GM12878 (cell line): ENCODE measurements around the gene TBX10. TPM values are rescaled to one million over a fixed set of nuclear protein-coding genes. Genes with fewer than 3 reads are reported as not detected.
A peak's percentile ranks its signal among the peaks of the same experiment; 100 is the strongest.

Source experiments
- ATAC-seq: fragments of 200-7000 bp; cut with Tn5 transposase; 3 replicates; pipeline ENCODE4 v1.9.1; 2020; ENCODE audit warnings: mild to moderate bottlenecking, moderate library complexity
- BruUV-seq: library from RNA; stranded (reverse); fragments of 400-500 nt; replicated peaks from 2 replicates; lab custom pipeline; 2021; lab: Mats Ljungman, UMichigan
- CTCF ChIA-PET: fragments of 300-600 bp; sonication (Branson Sonifier 250); formaldehyde crosslinking; extraction: SDS; loops from one replicate; lab custom pipeline; 2021; ENCODE audit warnings: inconsistent platforms; lab: Yijun Ruan, JAX
- POLR2A ChIA-PET: fragments of 350-600 bp; formaldehyde crosslinking; extraction: SDS; loops from one replicate; lab custom pipeline; 2021; ENCODE audit warnings: inconsistent platforms; lab: Charles Lee
- RAD21 ChIA-PET: fragments of 300-600 bp; sonication (Branson Sonifier 250); formaldehyde crosslinking; loops from one replicate; lab custom pipeline; 2023; ENCODE audit warnings: antibody characterized with exemption; ENCODE audit not compliant: unreplicated experiment; lab: Charles Lee
- SMC1A ChIA-PET: fragments of 300-600 bp; sonication (Branson Sonifier 250); formaldehyde crosslinking; loops from one replicate; lab custom pipeline; 2023; ENCODE audit not compliant: unreplicated experiment, uncharacterized antibody; lab: Charles Lee
- DNase-seq: peaks from one replicate; pipeline ENCODE4 v3.0.0-alpha.2; 2011; ENCODE audit warnings: low read depth, low spot score
- FAIRE-seq: peaks from 3 replicates; lab custom pipeline; 2011; peaks lifted over from hg19 to GRCh38; lab: Jason Lieb, UNC
- H2AFZ ChIP-seq: 2 replicates; pipeline ENCODE4 v1.6.0; 2011; ENCODE audit warnings: low read depth, low read length, control low read depth; ENCODE audit not compliant: control insufficient read depth
- H3K27ac ChIP-seq: 2 replicates; pipeline ENCODE4 v1.5.1; 2011; ENCODE audit warnings: control low read depth; ENCODE audit not compliant: control insufficient read depth, insufficient read depth
- H3K27me3 ChIP-seq, 2 experiments: replicated peaks in 1 of 2; 2 replicates each; pipeline versions ENCODE4 v1.6.0 to v1.6.1; 2011; ENCODE audit warnings: low read length in 1 of 2; ENCODE audit not compliant: control insufficient read depth in 2 of 2, insufficient read depth in 2 of 2
- H3K36me3 ChIP-seq, 2 experiments: 2 replicates each; pipeline ENCODE4 v1.5.1; 2011; ENCODE audit warnings: low read length in 1 of 2; ENCODE audit not compliant: control insufficient read depth in 2 of 2, insufficient read depth in 2 of 2
- H3K4me1 ChIP-seq: 2 replicates; pipeline ENCODE4 v1.6.1; 2011; ENCODE audit warnings: mild to moderate bottlenecking, low read length, moderate library complexity, mixed read lengths; ENCODE audit not compliant: control insufficient read depth, insufficient read depth
- H3K4me2 ChIP-seq: 2 replicates; pipeline ENCODE4 v1.6.0; 2011; ENCODE audit warnings: control low read depth; ENCODE audit not compliant: control insufficient read depth, insufficient read depth
- H3K4me3 ChIP-seq: fragments of 200-600 bp; sonication (generic); 2 replicates; pipeline ENCODE4 v1.5.1; 2016
- H3K79me2 ChIP-seq: 2 replicates; pipeline ENCODE4 v1.6.0; 2011; ENCODE audit warnings: low read length; ENCODE audit not compliant: control insufficient read depth, insufficient read depth
- H3K9ac ChIP-seq: 2 replicates; pipeline ENCODE4 v1.8.0; 2011; ENCODE audit warnings: low read length, control low read depth, mixed read lengths; ENCODE audit not compliant: control insufficient read depth, insufficient read depth
- H3K9me3 ChIP-seq: replicated peaks from 3 replicates; pipeline ENCODE4 v1.5.1; 2011; ENCODE audit warnings: mild to moderate bottlenecking, low read length; ENCODE audit not compliant: control insufficient read depth, insufficient read depth
- H4K20me1 ChIP-seq: 2 replicates; pipeline ENCODE4 v1.6.0; 2011; ENCODE audit not compliant: control insufficient read depth, insufficient read depth
- BACH1 ChIP-seq: fragments of 450-650 bp; IDR thresholded peaks from 2 replicates; pipeline ENCODE4 v1.6.1; 2017; ENCODE audit warnings: mild to moderate bottlenecking, borderline replicate concordance
- CBX5 ChIP-seq: sonication (generic); IDR thresholded peaks from 2 replicates; pipeline ENCODE4 v1.6.1; 2016; ENCODE audit warnings: low read depth, moderate library complexity, mild to moderate bottlenecking, inconsistent platforms
- CHD2 ChIP-seq: IDR thresholded peaks from 2 replicates; pipeline ENCODE4 v1.6.1; 2011; ENCODE audit warnings: low read depth, low read length, improper control_type of control experiment, borderline replicate concordance
- CREB1 ChIP-seq: IDR thresholded peaks from 2 replicates; pipeline ENCODE4 v1.6.1; 2012; ENCODE audit warnings: low read depth, mild to moderate bottlenecking, inconsistent platforms
- EED ChIP-seq: sonication (generic); IDR thresholded peaks from 2 replicates; pipeline ENCODE4 v1.6.1; 2016; ENCODE audit warnings: antibody characterized with exemption, low read depth
- ETV6 ChIP-seq, 2 experiments: fragments of 450-650 bp in 1 of 2; IDR thresholded peaks in 1 of 2; conservative IDR thresholded peaks in 1 of 2; 2 replicates each; pipeline ENCODE4 v1.6.1; 2014; ENCODE audit warnings: antibody characterized with exemption in 1 of 2, borderline replicate concordance in 1 of 2, low read depth in 1 of 2, mild to moderate bottlenecking in 1 of 2, moderate library complexity in 1 of 2
- FOXM1 ChIP-seq: IDR thresholded peaks from 2 replicates; pipeline ENCODE4 v1.6.1; 2012; ENCODE audit warnings: low read depth, mild to moderate bottlenecking, inconsistent platforms, low read length, moderate library complexity
- IKZF2 ChIP-seq, 2 experiments: fragments of 450-650 bp; IDR thresholded peaks; 2 replicates each; pipeline ENCODE4 v1.6.1; 2017; ENCODE audit warnings: mild to moderate bottlenecking in 2 of 2, moderate library complexity in 2 of 2
- MEF2A ChIP-seq: IDR thresholded peaks from 2 replicates; pipeline ENCODE4 v1.6.1; 2011; ENCODE audit warnings: low read depth, mild to moderate bottlenecking, low read length, moderate library complexity; ENCODE audit not compliant: insufficient read depth
- MEF2B ChIP-seq: fragments of 450-650 bp; IDR thresholded peaks from 2 replicates; pipeline ENCODE4 v1.6.1; 2018; ENCODE audit warnings: mild to moderate bottlenecking, moderate library complexity; ENCODE audit not compliant: partially characterized antibody, poor library complexity, severe bottlenecking
- MTA2 ChIP-seq: fragments of 450-650 bp; IDR thresholded peaks from 2 replicates; pipeline ENCODE4 v1.6.1; 2016; ENCODE audit warnings: low read depth, mild to moderate bottlenecking, moderate library complexity
- MYB ChIP-seq: fragments of 150-350 bp; IDR thresholded peaks from 2 replicates; pipeline ENCODE4 v1.6.1; 2014; ENCODE audit warnings: mild to moderate bottlenecking, low read depth, low read length, borderline replicate concordance
- NRF1 ChIP-seq: conservative IDR thresholded peaks from 2 replicates; pipeline ENCODE4 v1.6.1; 2011; ENCODE audit warnings: mild to moderate bottlenecking, low read depth, low read length, improper control_type of control experiment
- POLR2AphosphoS2 ChIP-seq: IDR thresholded peaks from 2 replicates; pipeline ENCODE4 v1.6.1; 2011; ENCODE audit warnings: low read depth, mild to moderate bottlenecking, low read length, improper control_type of control experiment, moderate library complexity
- RB1 ChIP-seq: fragments of 450-650 bp; formaldehyde crosslinking; IDR thresholded peaks from 2 replicates; pipeline ENCODE4 v1.6.1; 2017; ENCODE audit warnings: mild to moderate bottlenecking, borderline replicate concordance
- RUNX3 ChIP-seq: IDR thresholded peaks from 2 replicates; pipeline ENCODE4 v1.6.1; 2012; ENCODE audit warnings: low read length, inconsistent platforms
- SMC3 ChIP-seq: IDR thresholded peaks from 2 replicates; pipeline ENCODE4 v1.6.1; 2011; ENCODE audit warnings: low read length, improper control_type of control experiment, borderline replicate concordance
- SREBF1 ChIP-seq: IDR thresholded peaks from 2 replicates; pipeline ENCODE4 v1.6.1; 2012; ENCODE audit warnings: mild to moderate bottlenecking, low read length
- SREBF2 ChIP-seq: IDR thresholded peaks from 2 replicates; pipeline ENCODE4 v1.6.1; 2012; ENCODE audit warnings: mild to moderate bottlenecking, low read length
- TCF12 ChIP-seq: IDR thresholded peaks from 2 replicates; pipeline ENCODE4 v1.6.1; 2011; ENCODE audit warnings: low read depth, mild to moderate bottlenecking, low read length
- TCF3 ChIP-seq: IDR thresholded peaks from 2 replicates; pipeline ENCODE4 v1.6.1; 2012; ENCODE audit warnings: low read depth, mild to moderate bottlenecking, low read length, borderline replicate concordance; ENCODE audit not compliant: insufficient read depth
- WGBS: methylation state at CpG from one replicate; pipeline ENCODE4 v1.1.6; 2016; ENCODE audit warnings: low lambda C conversion rate; ENCODE audit not compliant: insufficient replicate concordance, insufficient coverage; ENCODE audit errors: missing lambda C conversion rate; 5-methylcytosine and 5-hydroxymethylcytosine counted together
- in situ Hi-C: fragments of 300-500 bp; cut with MboI; formaldehyde crosslinking; loops from 9 replicates; pipeline ENCODE4 v1.14.3; 2018; ENCODE audit warnings: mixed read lengths
- intact Hi-C: fragments of 100-400 bp; cut with micrococcal nuclease; formaldehyde crosslinking; loops from one replicate; pipeline ENCODE4 v1.14.2; 2022; ENCODE audit not compliant: unreplicated experiment
- polyA plus RNA-seq, 11 experiments: library from polyadenylated mRNA; depleted of rRNA in 4 of 11; unstranded in 6 of 11; stranded (reverse) in 5 of 11; fragments of >200 nt; fragmentation: Nextera tagmentation in 4 of 11; fragmentation: Illumina TruSeq in 1 of 11; extraction: Ambion mirVana in 4 of 11; extraction: Trizol in 1 of 11; gene quantifications; 1 replicate in 1 of 11; 2 replicates in 10 of 11; pipeline versions ENCODE4 v1.2.1 to v1.2.3, GENCODE V29; 2011 to 2016; ENCODE audit warnings: inconsistent platforms in 2 of 11, missing spikeins in 2 of 11, low read depth in 1 of 11
- total RNA-seq, 4 experiments: library from RNA; depleted of rRNA in 3 of 4; stranded (reverse); fragments of >200 nt in 3 of 4; fragmentation: Illumina TruSeq in 1 of 4; extraction: Trizol in 1 of 4; gene quantifications; 2 replicates each; pipeline versions ENCODE4 v1.2.1 to v1.2.3, GENCODE V29; 2013 to 2021
- TF ChIP-seq, protein P1 (sequence below): IDR thresholded peaks from 2 replicates; pipeline ENCODE4 v1.6.1; 2012; ENCODE audit warnings: low read depth, low read length, improper control_type of control experiment

TBX10 gene
- total and polyA plus RNA-seq, 10 of the 15 experiments (the other 5 are each of a cell fraction or from before 2014, with no cell fraction given): 0.10 to 0.44 (median 0.20) TPM; not detected in 4

DNA sequence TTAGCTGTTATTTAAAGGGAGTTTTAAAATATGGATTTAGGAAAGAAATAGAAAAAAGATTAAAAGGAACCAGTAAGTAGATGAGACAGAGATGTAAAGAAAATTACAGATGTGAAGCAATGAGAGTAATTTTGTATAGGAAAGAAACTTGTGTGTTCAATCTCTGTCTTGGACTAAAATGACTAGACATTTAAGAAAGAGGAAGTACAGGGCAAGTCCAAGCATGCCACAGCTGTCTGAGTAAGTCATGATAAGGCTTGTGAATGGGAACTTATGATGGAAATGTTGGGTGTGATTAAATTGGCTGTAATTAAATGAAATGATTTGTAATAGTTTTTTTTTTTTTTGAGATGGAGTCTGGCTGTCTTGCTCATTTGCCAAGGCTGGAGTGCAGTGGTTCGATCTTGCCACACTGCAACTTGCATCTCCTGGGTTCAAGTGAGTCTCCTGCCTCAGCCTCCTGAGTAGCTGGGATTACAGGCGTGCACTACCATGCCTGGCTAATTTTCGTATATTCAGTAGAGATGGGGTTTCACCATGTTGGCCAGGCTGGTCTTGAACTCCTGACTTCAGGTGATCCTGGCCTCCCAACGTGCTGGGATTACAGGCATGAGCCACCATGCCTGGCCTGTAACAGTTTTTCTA lies 16.8 kb upstream of the TBX10 start (continued):
- TF ChIP-seq FOXM1 (peak; percentile 64; the same call in 1 of the 2 replicates), CREB1 (no peak), BACH1 (no peak), MTA2 (peak; percentile 51; the same call in 1 of the 2 replicates), TCF12 (peak; percentile 40; the same call in 1 of the 2 replicates), RB1 (no peak), IKZF2 (IDR thresholded peaks at IDR 0.05) (peak; percentile 58 to 63; a peak in 3 of 4 replicates), CBX5 (peak; percentile 95), MEF2B (peak; percentile 12), MEF2A (peak; percentile 36; the same call in 1 of the 2 replicates), RUNX3 (peak; percentile 42; the same call in 1 of the 2 replicates), MYB (no peak)
- TF ChIP-seq, protein P1, sequence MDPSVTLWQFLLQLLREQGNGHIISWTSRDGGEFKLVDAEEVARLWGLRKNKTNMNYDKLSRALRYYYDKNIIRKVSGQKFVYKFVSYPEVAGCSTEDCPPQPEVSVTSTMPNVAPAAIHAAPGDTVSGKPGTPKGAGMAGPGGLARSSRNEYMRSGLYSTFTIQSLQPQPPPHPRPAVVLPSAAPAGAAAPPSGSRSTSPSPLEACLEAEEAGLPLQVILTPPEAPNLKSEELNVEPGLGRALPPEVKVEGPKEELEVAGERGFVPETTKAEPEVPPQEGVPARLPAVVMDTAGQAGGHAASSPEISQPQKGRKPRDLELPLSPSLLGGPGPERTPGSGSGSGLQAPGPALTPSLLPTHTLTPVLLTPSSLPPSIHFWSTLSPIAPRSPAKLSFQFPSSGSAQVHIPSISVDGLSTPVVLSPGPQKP: no peak

DNA sequence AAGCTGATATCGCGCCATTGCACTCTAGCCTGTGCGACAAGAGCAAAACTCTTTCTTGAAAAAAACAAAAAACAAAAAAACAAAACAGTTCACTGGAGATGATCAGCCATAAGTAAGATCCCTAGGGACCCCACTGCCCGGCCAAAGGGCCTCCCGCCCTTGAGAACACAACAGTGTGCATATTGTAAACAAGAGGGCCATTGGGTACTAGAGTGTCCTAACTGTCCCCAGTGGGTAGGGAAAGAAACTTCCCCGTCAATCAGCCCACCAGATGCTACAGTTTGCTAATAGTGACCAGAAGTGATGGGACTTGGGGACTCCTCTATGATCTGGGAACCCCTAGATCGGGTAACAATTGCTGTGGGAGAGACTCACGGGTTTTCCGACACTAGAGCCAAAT lies 14.7 kb upstream of the TBX10 start:
- Histone ChIP-seq H3K4me1 (peaks cover 42% of the 10 kb centered on the region), H4K20me1 (no peaks in the 10 kb centered on the region), H3K27me3 (no peaks in the 10 kb centered on the region), H2AFZ (no peak overlapping the region), H3K9ac (no peak overlapping the region), H3K4me2 (no peak overlapping the region), H3K36me3 (no peaks in the 10 kb centered on the region), H3K9me3 (peaks cover 8% of the 10 kb centered on the region), H3K79me2 (no peaks in the 10 kb centered on the region), H3K4me3 (no peak overlapping the region), H3K27ac (no peak overlapping the region)
- intact Hi-C loops: no loop called here
- no TSS peak for BruUV-seq
- RAD21 ChIA-PET: no interaction called here
- ATAC-seq (no peak), FAIRE-seq (no peak), DNase-seq (no peak)
- 71% methylated on average over 9 of the region's 9 CpGs for WGBS
- SMC1A ChIA-PET: interaction anchor here (6.3 kb wide), 1 partner anchor 25 kb away, joined by 52 read pairs; the partner anchor contains the start of gene NUDT8
- in situ Hi-C loops: no loop called here
- POLR2A ChIA-PET: interaction anchor here (0.8 kb wide), 1 partner anchor 11 kb away, joined by 6 read pairs; no protein-coding TSS in a partner anchor
- CTCF ChIA-PET: interaction anchor here (1.3 to 7.7 kb wide), 2 partner anchors 8 to 14 kb away, joined by 3 to 132 read pairs; partner anchors contain the start of gene ACY3
- TF ChIP-seq IKZF2 (IDR thresholded peaks at IDR 0.05) (no peak), ETV6 (conservative IDR thresholded peaks at IDR 0.05 in 1 of 2, IDR thresholded peaks at IDR 0.05 in 1 of 2; ENCODE audit: borderline replicate concordance in 1 of 2, low read depth in 1 of 2) (no peak), CHD2 (no peak), SMC3 (no peak), POLR2AphosphoS2 (no peak), SREBF1 (no peak), SREBF2 (no peak), NRF1 (no peak), EED (no peak), TCF3 (no peak)
